NCI-H1436 (cell line): ENCODE data around the gene UPP1.

Experiments used
- DNase-seq: peaks from one replicate; lab custom pipeline; 2025; lab: John Stamatoyannopoulos, UW

UPP1 gene

DNA sequence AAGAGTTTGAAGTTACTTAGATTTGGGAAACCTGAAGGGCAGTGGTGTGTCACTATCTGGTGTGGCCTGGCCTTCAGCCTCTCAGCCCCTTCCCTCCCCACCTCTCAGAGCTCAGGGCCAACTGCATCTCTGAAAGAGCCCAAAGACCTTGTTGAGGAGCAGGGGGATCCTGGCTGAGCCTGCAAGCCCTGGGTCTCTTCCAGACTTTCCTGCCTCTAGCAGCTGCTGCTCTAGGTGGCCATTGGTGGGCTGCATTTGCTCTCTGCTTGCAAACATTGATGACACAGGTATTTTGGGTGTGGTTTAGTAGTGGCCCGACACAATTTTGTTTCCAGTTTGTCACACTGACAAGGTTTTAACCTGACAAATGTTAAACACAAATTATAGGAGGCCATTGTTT, 3.1 kb upstream of the UPP1 start:
- DNase-seq = no peak

DNA sequence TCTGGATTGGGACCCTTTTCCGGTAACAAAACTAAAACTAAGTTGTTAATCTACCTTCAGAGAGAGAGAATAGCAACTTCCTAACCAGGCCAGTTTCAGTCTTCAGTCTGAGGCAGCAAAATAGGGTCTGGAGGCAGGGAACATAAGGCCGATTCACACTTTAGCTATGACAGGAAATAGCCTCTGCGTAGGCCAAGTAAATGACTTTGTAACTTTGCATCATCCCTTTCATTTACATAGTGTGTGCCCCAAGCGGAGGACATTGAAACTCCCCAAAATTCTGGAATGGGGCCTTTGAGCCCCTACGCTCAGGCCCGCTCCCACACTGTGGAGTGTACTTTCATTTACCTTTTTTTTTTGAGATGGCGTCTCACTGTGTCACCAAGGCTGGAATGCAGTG, 1.7 kb upstream of the UPP1 start:
- no peak for DNase-seq

DNA sequence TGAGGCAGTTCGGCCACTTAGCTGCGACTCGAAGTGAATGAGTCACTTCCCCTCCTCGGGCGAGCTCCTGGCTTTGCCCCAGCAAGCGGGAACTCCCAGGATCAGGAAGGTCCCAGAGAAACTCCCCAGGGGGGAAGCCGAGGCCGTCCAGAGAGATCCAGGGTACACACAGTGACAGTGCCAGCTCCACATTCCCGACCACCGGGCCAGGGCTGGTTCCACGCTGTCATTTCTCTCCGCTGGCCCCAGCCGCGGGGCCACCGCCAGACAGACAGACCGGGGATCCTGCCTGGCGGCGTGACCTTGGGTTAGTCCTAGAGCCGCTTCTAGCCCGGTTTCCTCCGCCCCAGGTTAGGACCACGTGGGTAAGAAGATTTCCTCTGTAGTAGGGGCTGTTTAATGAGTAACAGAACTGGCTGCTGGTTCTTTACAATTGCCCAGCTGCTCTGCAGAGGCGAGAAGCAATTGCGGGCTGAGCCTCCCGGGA, 463 bp upstream of the UPP1 start:
- peak; percentile 80 for DNase-seq

DNA sequence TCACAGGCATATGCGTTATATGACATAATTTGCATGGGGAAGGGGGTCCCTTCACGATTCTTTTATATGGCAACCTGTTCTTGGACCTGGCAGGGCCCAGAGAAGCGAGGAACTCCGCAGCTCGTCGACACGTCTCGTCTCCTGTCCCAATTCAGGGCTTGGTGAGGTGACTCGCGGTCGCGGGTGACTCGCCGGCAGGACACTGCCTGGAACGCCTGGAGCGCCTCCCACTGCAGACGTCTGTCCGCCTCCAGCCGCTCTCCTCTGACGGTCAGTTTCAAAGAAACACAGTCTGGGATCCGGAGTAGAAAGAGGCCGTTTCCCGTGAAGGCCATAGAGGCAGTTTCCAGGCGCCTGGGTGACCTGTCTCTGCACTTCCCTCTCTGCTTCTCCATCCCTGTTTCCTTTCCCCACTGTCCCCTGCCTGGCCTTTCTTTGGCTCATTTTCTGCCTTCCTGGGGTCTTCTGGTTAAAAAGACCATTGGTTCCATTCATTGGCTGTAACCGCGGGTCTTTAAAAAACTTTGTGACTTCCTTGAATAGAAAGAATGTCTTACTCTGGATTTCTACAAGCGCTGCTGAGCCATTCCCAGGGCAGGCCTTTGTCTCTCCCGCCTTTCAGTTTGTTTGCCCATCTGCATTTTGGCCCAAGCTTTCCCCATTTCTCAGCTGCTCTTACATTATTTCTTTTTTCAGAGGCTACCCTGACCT, 1.2 kb downstream of the UPP1 start:
- DNase-seq = no peak

DNA sequence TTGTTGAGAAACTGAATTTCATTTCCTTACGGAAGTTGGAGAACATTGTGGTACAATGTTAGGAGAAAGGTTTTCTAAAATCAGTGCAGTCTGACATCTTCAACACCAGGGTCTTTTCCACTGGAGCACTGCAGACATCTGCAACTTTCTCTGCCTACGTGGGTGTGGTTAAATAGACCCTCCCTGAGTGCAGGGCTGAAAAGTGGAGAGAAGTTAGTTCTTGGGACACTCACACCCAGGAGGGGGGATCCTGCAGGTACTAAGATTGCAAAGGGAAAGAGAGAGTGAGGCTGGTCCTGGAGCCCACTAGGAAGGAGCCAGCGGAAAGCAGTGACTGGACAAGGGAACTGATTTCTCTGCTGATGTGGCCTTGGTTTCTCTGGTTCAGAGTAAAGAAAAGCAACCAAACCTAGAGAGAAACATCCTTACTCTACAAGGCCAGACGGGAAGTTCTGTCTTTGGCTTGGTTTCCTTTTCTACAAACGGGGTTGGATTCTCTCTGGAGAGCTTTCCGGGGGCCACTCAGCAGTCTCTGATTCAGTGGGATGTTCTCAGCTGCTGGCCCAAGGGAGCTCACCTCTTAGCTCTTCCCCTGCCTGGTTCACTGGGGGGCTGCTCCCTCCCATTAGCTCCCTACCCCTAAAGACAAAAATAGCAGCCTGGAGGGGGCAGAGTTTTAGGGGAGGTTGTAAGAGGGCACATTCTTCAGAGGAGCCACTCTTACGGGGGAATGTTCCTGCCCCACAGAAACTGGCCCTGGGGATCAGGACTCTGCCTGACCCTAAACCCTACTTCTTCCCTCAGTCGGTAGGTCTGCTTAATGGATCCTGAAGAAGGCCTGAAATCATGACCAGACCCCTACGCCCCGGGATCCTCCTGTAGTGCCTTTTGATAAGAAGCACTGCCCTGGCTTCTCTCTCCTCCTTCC, 2.7 kb downstream of the UPP1 start:
- DNase-seq = no peak

DNA sequence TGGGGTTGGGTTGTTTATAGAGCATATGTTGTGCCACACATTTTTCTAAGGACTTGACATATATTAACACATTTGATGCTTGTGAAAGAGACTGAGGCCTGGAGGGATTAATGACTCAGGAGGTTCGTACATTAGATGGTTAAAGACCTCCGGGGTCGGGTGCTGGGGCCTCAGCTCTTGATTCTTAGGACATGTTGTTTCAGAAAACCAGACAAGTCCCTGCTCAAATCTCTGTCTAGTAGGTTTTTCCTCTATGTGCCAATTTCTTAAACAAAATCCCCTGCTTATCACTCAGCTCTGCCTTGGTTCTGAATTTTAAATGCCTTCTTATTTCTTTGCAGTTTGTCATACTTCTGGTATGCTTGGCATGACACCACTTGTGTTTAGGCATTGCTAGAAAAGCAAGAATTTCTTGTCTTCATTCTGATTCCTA, 5.8 kb downstream of the UPP1 start:
- no peak for DNase-seq

DNA sequence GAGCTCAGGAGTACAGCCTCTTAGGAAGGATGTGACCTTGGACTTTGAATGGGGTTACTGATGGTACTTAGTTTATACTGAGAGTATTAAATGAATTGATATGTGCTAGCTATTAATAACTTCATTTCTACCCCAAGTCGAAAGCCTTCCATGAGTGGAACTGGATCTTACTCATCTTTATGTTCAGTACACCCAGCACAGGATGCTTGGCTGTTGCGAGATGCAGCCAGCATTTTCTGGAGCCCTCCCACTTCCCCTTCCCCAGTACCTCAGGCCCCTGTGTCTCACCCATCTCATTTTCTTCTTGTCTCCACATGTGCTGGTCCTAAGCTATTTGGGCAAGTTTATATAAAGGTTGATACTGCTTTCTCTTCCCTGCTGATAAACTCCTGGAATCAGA, 7.2 kb downstream of the UPP1 start:
- no peak for DNase-seq

DNA sequence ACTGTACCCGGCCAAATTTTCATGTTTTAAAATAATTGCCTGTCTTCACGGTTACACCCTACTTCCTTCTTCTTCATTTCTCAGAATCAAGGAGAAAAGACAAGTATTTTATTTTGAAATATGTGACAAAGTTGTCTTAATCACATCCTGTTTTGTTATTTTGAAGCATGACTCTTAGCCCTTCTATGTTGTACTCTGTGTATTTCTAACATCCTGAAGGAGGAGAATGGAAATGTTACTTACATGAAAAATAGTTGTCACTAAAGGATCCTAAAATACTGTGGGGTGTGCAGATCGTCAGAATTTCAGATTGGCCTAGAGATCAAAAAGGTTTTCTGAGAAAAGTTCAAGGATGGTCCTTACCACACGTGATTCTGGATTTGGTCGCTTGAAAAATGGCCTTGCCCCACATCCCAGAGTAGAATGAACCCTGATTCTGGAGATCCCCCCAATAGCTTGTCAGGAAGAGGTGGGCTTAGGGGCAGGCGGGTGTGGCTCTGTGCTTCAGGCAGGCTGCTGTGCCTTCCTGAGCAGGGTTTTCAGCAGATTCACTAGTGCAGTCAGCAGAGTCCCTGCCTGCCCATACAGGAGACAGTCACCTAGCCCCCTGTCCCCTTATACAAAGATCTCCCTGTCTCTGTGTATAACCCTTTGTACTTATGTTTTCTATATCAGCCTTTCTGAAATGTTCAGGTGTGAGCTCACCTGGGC, 8.6 kb downstream of the UPP1 start:
- DNase-seq = no peak

DNA sequence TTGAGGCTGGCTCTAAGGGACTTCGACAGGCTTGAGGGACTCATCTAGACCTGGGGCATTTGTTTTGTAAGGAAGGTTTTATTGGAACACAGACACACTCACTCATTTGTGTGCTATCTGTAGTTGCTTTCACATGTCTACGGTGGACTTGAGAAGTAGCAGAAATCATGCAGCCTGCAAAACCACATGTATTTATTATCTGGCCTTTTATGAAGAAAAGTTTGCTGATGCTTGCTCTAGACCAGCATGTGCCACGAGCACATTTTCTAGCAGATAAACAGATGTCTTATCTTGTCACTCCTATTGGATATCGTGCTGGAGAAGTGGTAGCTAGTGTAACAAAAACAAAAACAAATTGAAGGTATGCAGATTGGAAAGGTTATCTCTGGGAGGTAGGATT, 9.8 kb downstream of the UPP1 start:
- DNase-seq = no peak

DNA sequence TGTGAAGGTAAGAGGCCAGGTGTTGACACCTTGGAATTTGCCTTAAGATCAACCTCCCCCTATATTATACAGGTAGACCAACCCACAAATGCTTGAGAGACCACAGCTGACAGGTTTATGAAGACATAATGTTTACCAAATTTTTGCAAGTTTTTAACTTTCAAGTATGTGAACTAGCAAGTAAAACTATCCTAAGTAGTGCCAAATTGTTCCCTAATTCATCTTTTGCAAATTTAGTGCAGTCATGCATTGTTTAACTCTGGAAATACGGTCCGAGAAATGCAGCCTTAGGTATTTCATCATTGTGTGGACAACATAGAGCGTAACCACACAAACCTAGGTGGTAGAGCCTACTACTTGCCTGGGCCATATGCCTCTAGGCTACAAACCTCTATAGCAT, 10.7 kb downstream of the UPP1 start:
- no peak for DNase-seq

DNA sequence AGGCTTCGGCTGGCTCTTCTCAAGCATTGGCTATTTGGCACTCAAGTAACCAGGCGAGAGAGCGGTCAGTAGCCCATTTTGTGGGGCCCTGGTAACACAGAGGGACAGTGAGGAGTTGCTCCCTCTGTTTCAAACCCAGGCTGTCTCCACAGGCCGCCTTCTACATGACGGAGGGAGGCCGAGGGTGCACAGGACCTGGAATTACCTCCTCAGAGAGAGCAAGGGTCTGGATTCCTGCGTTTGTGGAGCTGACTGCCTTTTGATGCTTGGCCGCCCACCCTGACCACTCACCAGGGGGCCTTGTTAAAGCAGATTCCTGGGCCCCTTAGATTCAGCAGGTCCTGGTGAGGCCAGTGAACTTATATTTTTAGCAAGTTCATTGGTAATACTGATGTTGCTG, 12.3 kb downstream of the UPP1 start:
- DNase-seq = no peak

DNA sequence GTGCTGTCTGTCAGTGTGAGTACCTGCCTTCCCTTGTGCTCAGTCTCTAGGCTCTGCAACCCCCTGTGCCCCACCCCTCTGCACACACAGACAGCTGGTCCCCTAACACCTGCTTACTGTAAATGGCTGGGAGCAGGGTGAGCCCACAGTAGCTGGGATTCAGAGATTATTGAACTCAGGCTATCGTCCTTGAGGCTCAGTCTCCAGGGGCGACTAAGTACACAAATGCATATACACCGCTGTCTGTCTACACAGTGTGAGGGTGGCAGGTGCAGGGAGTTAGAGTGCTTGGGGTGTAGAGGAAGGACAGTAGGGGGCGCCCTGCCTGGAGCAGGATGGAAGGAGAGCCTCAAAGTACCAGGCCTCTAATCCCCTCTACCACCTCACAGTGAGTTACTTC, 12.9 kb downstream of the UPP1 start:
- peak; percentile 71 for DNase-seq

DNA sequence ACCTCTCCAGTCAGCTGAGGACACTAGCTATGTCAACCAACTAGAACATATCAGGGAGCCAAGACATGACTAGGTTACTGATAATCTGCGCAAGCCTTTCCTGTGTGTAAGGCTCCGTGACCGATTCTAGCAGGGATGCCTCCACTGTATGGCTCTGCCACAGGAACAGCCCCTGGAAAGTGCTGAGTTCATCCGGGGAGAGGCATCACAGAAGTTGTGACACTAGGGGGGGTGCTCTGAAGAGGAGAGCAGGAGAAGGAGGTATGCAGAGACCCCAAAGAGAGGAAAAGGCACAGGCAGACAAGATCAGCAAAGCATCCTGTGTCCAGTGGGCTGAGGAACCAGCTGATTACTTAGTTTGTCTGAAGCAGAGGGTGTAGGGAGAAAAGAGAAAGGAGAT, 13.5 kb downstream of the UPP1 start:
- no peak for DNase-seq

DNA sequence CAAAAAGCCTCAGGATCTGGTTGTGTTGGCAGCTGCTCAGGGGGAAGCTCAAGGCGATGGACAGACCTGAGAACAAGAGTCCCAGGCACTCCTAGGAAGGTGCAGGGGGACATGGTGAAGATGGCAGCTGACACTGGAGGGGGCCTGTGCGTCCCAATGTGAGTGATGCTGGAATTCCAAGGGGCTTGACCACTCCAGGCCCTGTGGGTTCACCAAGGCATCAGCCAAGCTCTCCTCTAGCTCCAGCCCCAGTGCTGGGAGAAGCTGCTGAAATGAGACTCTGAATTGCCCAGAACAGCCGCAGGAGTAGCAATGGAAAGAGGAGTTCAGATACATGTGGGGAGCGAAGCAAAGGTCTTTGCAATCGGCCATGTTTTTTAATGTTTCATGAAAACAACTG, 16.0 kb downstream of the UPP1 start:
- no peak for DNase-seq

DNA sequence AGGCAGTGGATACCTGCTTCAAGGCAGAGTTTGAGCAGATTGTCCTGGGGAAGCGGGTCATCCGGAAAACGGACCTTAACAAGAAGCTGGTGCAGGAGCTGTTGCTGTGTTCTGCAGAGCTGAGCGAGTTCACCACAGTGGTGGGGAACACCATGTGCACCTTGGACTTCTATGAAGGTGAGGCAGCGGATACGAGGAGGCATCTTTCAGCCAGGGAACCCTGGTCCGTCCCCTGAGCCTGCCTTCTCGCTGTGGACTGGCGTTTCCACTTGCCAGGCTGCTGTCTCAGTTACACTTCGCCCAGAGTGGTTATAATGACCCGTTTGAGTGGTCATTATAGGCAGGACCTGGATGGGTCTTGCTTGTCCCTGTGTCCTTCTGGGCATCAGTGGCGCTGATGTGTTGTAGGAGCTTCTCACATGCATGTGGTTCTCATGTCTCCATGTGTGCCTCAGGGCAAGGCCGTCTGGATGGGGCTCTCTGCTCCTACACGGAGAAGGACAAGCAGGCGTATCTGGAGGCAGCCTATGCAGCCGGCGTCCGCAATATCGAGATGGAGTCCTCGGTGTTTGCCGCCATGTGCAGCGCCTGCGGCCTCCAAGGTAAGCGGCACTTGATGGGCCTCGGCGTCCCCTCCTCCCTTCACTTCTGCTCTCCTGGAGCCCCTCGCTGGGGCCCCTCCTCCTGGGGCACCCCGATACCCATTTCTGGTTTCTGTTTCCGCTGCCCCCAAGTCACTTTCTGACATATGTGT, 18.0 kb downstream of the UPP1 start:
- no peak for DNase-seq

DNA sequence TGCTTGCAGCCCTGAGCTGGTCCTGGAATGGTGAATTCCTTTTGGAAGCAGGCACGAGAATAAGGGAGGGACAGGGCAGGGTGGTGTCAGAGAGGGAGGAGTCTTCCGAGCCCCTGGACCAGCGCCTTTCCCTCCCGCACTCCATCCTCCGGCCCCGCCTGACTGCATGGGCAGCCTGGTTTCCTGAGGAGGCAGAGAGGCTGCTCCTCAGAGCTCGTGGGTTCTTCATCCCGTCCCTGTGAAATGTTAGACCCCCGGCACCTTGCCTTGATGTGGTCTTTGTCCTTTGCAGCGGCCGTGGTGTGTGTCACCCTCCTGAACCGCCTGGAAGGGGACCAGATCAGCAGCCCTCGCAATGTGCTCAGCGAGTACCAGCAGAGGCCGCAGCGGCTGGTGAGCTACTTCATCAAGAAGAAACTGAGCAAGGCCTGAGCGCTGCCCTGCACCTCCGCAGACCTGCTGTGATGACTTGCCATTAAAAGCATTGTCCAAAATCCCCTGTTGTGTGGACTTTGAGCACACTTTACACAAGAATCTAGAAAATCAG, 18.9 kb downstream of the UPP1 start:
- no peak for DNase-seq

DNA sequence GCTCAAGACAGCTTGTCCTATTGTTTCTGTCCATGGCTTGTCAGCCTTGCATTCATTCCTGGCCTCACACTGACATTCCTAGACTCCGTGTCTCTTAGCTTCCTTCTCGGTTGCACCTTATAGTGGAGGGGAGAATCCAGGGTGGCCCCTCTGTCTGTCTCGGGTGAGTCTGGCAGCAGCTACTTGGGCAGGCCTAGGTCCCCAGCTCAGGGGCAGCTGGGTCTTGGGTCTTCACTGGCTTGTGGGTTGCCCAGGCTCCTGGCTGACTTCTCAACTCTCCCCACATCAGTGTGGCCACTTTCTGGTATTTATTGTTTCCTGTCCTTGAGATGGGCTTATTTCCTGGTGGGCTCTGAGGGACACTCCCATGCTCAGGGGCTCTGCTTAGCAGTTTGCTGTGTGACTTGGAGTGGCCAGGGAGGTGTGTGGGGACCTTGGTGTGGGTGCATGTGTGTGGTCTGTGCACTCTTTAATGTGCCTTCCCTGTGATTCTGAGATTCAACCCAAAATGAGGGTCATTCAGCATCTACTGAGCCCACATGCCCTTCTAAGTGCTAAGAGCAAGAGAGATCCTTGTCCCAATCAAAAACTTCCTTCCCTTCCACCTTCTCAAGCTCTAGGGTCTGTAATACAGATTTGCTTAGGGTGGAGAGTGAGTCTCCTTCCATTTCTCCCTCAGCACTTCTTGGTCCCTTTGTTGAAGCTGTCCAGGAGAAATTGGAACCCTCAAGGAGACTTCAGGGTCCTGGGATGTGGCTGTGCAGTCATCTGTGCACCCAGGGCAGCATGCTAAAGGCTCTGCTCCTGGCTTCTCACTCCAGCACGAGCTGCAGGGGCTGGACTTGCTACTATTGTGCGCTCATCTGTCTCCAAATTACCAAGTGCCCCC, 20.1 kb downstream of the UPP1 start:
- no peak for DNase-seq

DNA sequence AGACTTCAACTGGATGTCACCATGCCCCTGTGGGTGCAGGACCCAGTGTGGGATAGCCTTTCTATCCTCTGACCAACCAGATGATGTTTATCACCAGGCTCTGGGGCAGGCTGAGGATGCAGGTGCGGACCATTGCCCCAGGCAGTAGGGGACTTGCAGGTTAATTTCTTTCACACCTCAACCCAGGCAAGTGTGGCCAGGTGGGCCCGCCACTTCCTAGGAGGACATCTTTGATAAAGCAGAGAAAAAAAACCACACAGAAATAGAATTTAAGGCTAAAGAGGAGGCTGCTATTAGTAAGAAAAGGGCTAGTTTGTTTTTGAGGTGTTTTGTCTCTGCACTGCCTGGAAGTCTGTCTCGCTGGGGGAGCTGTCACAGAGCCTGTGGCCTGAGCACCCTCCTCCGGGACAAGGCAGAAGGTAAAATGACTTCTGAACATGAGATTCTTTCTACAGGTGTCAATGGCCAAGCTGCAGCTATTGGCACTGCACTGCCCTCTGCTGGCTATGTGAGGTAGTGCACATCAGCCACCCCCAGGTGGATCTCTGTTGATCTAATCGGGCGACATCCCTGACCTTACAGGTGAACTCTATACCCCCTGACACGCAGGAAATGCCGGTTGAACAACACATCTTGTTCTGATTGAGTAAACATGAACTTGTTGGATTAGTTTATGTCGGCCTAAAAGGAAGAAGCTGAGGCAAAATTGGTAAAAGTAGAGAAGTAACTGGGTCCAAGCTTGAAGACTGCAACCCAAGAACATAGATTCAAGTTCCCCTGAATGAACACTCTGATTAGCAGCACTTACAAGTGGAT, 21.0 kb downstream of the UPP1 start:
- DNase-seq = peak; percentile 47

DNA sequence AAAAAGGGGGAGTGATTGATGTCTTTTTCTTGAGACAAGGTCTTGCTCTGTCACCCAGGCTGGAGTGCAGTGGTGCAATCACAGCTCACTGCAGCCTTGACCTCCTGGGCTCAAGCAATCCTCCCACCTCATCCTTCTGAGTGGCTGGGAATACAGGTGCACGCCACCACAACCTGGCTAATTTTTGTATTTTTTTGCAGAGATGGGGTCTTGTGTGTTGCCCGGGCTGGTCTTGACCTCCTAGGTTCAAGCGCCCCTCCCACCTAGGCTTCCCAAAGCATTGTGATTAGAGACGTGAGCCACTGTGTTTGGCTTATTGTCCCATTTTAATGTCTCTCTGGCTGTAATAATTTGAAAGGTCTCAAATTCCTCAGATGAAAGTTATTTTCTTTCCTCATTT, 21.8 kb downstream of the UPP1 start:
- DNase-seq = no peak

DNA sequence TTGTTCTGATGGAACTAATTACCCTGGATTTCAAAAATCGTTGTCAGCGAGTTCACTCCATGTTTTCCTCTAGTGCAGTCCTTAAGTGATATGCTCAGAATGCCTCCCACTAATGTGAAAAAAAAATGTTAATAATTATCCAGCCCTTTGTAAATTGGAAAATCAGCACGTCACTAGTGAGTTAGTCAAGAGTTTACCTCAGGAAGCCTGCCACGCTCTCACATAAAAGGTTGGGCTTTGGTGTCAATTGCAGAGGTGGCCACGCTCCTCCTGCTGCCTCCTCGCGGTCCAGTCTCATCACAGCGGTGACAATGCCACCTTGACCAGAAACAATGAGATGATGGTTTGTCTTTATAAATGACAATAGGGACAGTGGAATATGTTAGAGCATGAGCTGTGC, 22.5 kb downstream of the UPP1 start:
- no peak for DNase-seq
